B cell (primary cell): ENCODE data around the gene ARL6IP4. TPM values are rescaled to one million over a fixed set of nuclear protein-coding genes. Genes with fewer than 3 reads are reported as not detected.

Source experiments
- ATAC-seq: fragments of 200-7000 bp; cut with Tn5 transposase; one replicate; pipeline ENCODE4 v1.10.0; 2021; ENCODE audit warnings: low read depth, mild to moderate bottlenecking, moderate number of reproducible peaks, moderate library complexity
- CTCF ChIA-PET: fragments of 350-600 bp; sonication (Branson Sonifier 250); formaldehyde crosslinking; loops from one replicate; lab custom pipeline; 2021; ENCODE audit warnings: antibody characterized with exemption, inconsistent platforms; lab: Charles Lee
- POLR2A ChIA-PET: fragments of 350-600 bp; sonication (Branson Sonifier 250); formaldehyde crosslinking; loops from one replicate; lab custom pipeline; 2021; ENCODE audit warnings: antibody characterized with exemption; lab: Charles Lee
- DNase-seq: peaks from one replicate; pipeline ENCODE4 v3.0.0; 2013
- H2AFZ ChIP-seq: 2 replicates; pipeline ENCODE4 v1.6.1; 2012; ENCODE audit warnings: mild to moderate bottlenecking, low read depth, low read length; ENCODE audit not compliant: insufficient read depth, poor library complexity, severe bottlenecking
- H3K27ac ChIP-seq, 2 donors: 1 replicate in 1 of 2; 2 replicates in 1 of 2; pipeline ENCODE4 v1.5.1; 2012 to 2013; ENCODE audit warnings: low read length in 2 of 2, mild to moderate bottlenecking in 2 of 2, moderate library complexity in 1 of 2
- H3K27me3 ChIP-seq, 4 experiments: fragments of 200-600 bp in 1 of 4; sonication (generic) in 1 of 4; replicated peaks in 1 of 4; 1 replicate in 2 of 4; 2 replicates in 2 of 4; pipeline versions ENCODE4 v1.6.1 to v1.7.0; 2013 to 2016; ENCODE audit warnings: low read length in 3 of 4, mild to moderate bottlenecking in 2 of 4, mixed read lengths in 1 of 4, moderate library complexity in 1 of 4; ENCODE audit not compliant: insufficient read depth in 4 of 4, control insufficient read depth in 3 of 4; ENCODE audit errors: control extremely low read depth in 1 of 4
- H3K36me3 ChIP-seq, 2 experiments: replicated peaks in 1 of 2; 1 replicate in 1 of 2; 2 replicates in 1 of 2; pipeline versions ENCODE4 v1.6.1 to v1.7.1; 2013; ENCODE audit warnings: low read length in 1 of 2; ENCODE audit not compliant: insufficient read depth in 2 of 2, control insufficient read depth in 1 of 2; ENCODE audit errors: control extremely low read depth in 1 of 2, extremely low read depth in 1 of 2
- H3K4me1 ChIP-seq, 2 donors: fragments of 200-600 bp in 1 of 2; sonication (generic) in 1 of 2; 1 replicate in 1 of 2; 2 replicates in 1 of 2; pipeline versions ENCODE4 v1.5.1 to v1.6.1; 2013 to 2017; ENCODE audit warnings: low read length in 2 of 2; ENCODE audit not compliant: control insufficient read depth in 2 of 2, insufficient read depth in 2 of 2
- H3K4me2 ChIP-seq: replicated peaks from 2 replicates; pipeline ENCODE3; 2012; ENCODE audit warnings: mild to moderate bottlenecking, low read depth, low read length; ENCODE audit not compliant: poor library complexity, severe bottlenecking
- H3K4me3 ChIP-seq, 5 experiments: fragments of 200-600 bp in 1 of 5; sonication (generic) in 1 of 5; 1 replicate in 3 of 5; 2 replicates in 2 of 5; pipeline versions ENCODE4 v1.5.1 to v1.7.0; 2011 to 2016; ENCODE audit warnings: low read length in 4 of 5, mild to moderate bottlenecking in 4 of 5, low read depth in 2 of 5, control low read depth in 1 of 5, moderate library complexity in 1 of 5; ENCODE audit not compliant: insufficient read depth in 1 of 5; ENCODE audit errors: control extremely low read depth in 1 of 5, extremely low read depth in 1 of 5
- H3K79me2 ChIP-seq: fragments of 200-600 bp; sonication (generic); one replicate; pipeline ENCODE4 v1.6.0; 2016; ENCODE audit warnings: low read length; ENCODE audit not compliant: control insufficient read depth, insufficient read depth
- H3K9ac ChIP-seq: fragments of 200-600 bp; sonication (generic); 2 replicates; pipeline ENCODE4 v1.6.1; 2017; ENCODE audit warnings: mild to moderate bottlenecking, low read length, moderate library complexity
- H3K9me3 ChIP-seq, 3 donors: one replicate each; pipeline versions ENCODE4 v1.6.1 to v1.7.1; 2013; ENCODE audit warnings: low read length in 2 of 3; ENCODE audit not compliant: control insufficient read depth in 2 of 3, insufficient read depth in 1 of 3; ENCODE audit errors: control extremely low read depth in 1 of 3
- H4K20me1 ChIP-seq: 2 replicates; pipeline ENCODE4 v1.6.0; 2012; ENCODE audit warnings: mild to moderate bottlenecking, low read length; ENCODE audit not compliant: insufficient read depth, control insufficient read depth, poor library complexity, severe bottlenecking
- H3K27ac Mint-ChIP-seq: one replicate; pipeline ENCODE4 v1.8.0; 2021; ENCODE audit warnings: mixed read lengths
- H3K27me3 Mint-ChIP-seq: one replicate; pipeline ENCODE4 v1.8.0; 2021; ENCODE audit warnings: mixed read lengths
- H3K4me1 Mint-ChIP-seq: one replicate; pipeline ENCODE4 v1.8.0; 2021; ENCODE audit warnings: mixed read lengths
- H3K4me3 Mint-ChIP-seq: one replicate; pipeline ENCODE4 v1.8.0; 2021; ENCODE audit warnings: mixed read lengths
- H3K9me3 Mint-ChIP-seq: one replicate; pipeline ENCODE4 v1.8.0; 2022; ENCODE audit warnings: mixed read lengths; ENCODE audit not compliant: insufficient read depth
- EZH2 ChIP-seq: IDR thresholded peaks from 2 replicates; pipeline ENCODE4 v1.6.1; 2012; ENCODE audit warnings: borderline replicate concordance, low read depth, mild to moderate bottlenecking, moderate library complexity, low read length; ENCODE audit not compliant: insufficient read depth, poor library complexity, severe bottlenecking
- WGBS: methylation state at CpG from one replicate; pipeline ENCODE4 v1.1.5; 2013; ENCODE audit warnings: missing lambda C conversion rate; ENCODE audit not compliant: insufficient coverage; 5-methylcytosine and 5-hydroxymethylcytosine counted together
- intact Hi-C: fragments of 100-400 bp; cut with micrococcal nuclease; formaldehyde crosslinking; loops from one replicate; pipeline ENCODE4 v1.10.0; 2022
- polyA plus RNA-seq: library from polyadenylated mRNA; depleted of rRNA; stranded (reverse); fragments of >200 nt; gene quantifications from 2 replicates; pipeline ENCODE4 v1.2.3, GENCODE V29; 2012
- total RNA-seq, 2 donors: library from RNA; stranded (reverse); fragments of 120-200 nt in 1 of 2; gene quantifications; 1 replicate in 1 of 2; 2 replicates in 1 of 2; pipeline versions ENCODE4 v1.2.3 to v1.2.4, GENCODE V29; 2013 to 2022
- TF ChIP-seq, protein P1 (sequence below): fragments of 200-600 bp; IDR thresholded peaks from one replicate; pipeline ENCODE4 v1.8.0; 2022; ENCODE audit warnings: antibody characterized with exemption, mild to moderate bottlenecking

Gene ARL6IP4
- total and polyA plus RNA-seq, 2 donors (not counting 1 experiment from before 2014, with no cell fraction given), result 165 to 274 TPM

- Histone ChIP-seq H3K9ac (no peak overlapping the region), H3K9me3 (no peaks in the 10 kb centered on the region), H3K27me3 (no peaks in the 10 kb centered on the region), H3K79me2 (peaks cover 6% of the 10 kb centered on the region), H3K4me1 (peaks cover 9 to 12% of the 10 kb centered on the region in 2 donors), H2AFZ (no peak overlapping the region), H3K36me3 (peaks cover 0 to 11% of the 10 kb centered on the region in 2 experiments), H4K20me1 (no peaks in the 10 kb centered on the region), H3K4me3 (no peak overlapping the region), H3K27ac (no peak overlapping the region), H3K4me2 (no peak overlapping the region)
- ATAC-seq (no peak), DNase-seq (no peak)
- CTCF ChIA-PET, result no interaction called here
- intact Hi-C loops, result no loop called here
- Mint-ChIP-seq H3K27ac (no peak overlapping the region), H3K9me3 (no peaks in the 10 kb centered on the region), H3K27me3 (no peaks in the 10 kb centered on the region), H3K4me1 (peaks cover 9% of the 10 kb centered on the region), H3K4me3 (no peak overlapping the region)
- no peak for TF ChIP-seq EZH2
- TF ChIP-seq, protein P1, sequence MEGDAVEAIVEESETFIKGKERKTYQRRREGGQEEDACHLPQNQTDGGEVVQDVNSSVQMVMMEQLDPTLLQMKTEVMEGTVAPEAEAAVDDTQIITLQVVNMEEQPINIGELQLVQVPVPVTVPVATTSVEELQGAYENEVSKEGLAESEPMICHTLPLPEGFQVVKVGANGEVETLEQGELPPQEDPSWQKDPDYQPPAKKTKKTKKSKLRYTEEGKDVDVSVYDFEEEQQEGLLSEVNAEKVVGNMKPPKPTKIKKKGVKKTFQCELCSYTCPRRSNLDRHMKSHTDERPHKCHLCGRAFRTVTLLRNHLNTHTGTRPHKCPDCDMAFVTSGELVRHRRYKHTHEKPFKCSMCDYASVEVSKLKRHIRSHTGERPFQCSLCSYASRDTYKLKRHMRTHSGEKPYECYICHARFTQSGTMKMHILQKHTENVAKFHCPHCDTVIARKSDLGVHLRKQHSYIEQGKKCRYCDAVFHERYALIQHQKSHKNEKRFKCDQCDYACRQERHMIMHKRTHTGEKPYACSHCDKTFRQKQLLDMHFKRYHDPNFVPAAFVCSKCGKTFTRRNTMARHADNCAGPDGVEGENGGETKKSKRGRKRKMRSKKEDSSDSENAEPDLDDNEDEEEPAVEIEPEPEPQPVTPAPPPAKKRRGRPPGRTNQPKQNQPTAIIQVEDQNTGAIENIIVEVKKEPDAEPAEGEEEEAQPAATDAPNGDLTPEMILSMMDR, result no peak
- POLR2A ChIA-PET, result no interaction called here
Observed at GRCh38 chr12:123029550-123029949, 49.1 kb downstream of the ARL6IP4 start.

DNA sequence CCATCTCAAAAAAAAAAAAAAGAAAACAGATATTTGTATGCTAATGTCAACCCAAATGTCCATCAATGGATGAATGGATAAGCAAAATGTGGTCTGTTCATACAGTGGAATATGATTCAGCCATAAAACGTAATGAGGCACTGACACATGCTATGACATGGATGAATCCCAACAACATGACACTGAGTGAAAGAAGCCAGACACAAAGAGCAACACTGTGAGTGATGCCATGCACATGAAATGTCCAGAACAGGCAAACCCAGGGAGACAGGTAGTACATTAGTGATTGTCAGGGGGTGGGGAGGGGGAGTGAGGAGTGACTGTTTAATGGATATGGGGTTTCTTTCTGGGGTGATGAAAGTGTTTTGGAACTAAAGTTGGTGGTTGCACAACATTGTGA, 50.2 kb downstream of the ARL6IP4 start:
- no peak for DNase-seq
- Mint-ChIP-seq H3K4me1 (peaks cover 13% of the 10 kb centered on the region), H3K4me3 (no peak overlapping the region), H3K9me3 (no peaks in the 10 kb centered on the region), H3K27me3 (no peaks in the 10 kb centered on the region), H3K27ac (no peak overlapping the region)
- peaks cover 9 to 14% of the 10 kb centered on the region in 2 donors for H3K4me1 ChIP-seq
- no peak for TF ChIP-seq EZH2
- TF ChIP-seq, protein P1, result no peak
- no peaks in the 10 kb centered on the region for H3K9me3 ChIP-seq
- POLR2A ChIA-PET, result interaction anchor here (0.7 kb wide), 1 partner anchor 10 kb away, joined by 5 read pairs; no protein-coding TSS in a partner anchor
- intact Hi-C loops, result no loop called here
- WGBS, result 80% methylated on average over 1 of the region's 1 CpG
- no peaks in the 10 kb centered on the region for H4K20me1 ChIP-seq
- no peak overlapping the region for H3K9ac ChIP-seq
- no peaks in the 10 kb centered on the region for H3K27me3 ChIP-seq
- no peak overlapping the region for H3K4me2 ChIP-seq
- H2AFZ ChIP-seq, result no peak overlapping the region
- no peak for ATAC-seq
- peaks cover 0 to 11% of the 10 kb centered on the region in 2 experiments for H3K36me3 ChIP-seq
- H3K4me3 ChIP-seq, result no peak overlapping the region
- H3K27ac ChIP-seq, result no peak overlapping the region
- CTCF ChIA-PET, result no interaction called here
- peaks cover 6% of the 10 kb centered on the region for H3K79me2 ChIP-seq
